GM23248 (cell line): Measurements from ENCODE around the gene FMNL3.

Experiments used
- EZH2 ChIP-seq: fragments of 200-600 bp; sonication (generic); IDR thresholded peaks from 2 replicates; pipeline ENCODE4 v1.6.1; 2018; ENCODE audit warnings: antibody characterized with exemption, mild to moderate bottlenecking; ENCODE audit not compliant: insufficient read depth, poor library complexity, severe bottlenecking
- EZH2phosphoT487 ChIP-seq: fragments of 200-600 bp; sonication (generic); IDR thresholded peaks from 2 replicates; pipeline ENCODE4 v1.6.1; 2018; ENCODE audit warnings: antibody characterized with exemption, moderate library complexity, mild to moderate bottlenecking, low read depth; ENCODE audit not compliant: insufficient read depth

- TF ChIP-seq EZH2 (no peak), EZH2phosphoT487 (no peak)
These were observed 46.0 kb downstream of the FMNL3 start for GRCh38 chr12:49661191-49661590.
